Adipose tissue (tissue), 3 donors: ENCODE results near the gene RHBDL1. TPM values are rescaled to one million over a fixed set of nuclear protein-coding genes. Genes with fewer than 3 reads are reported as not detected.
"Not testable (repeated sequence)": the region's sequence is repeated elsewhere in the genome, so short reads cannot be mapped to it uniquely, and the experiment has no call there.

Experiments used
- H3K27ac ChIP-seq: one replicate; pipeline ENCODE4 v1.5.1; 2013; ENCODE audit warnings: low read depth, low read length
- WGBS, 3 donors: extraction: QIAGEN DNeasy Blood & Tissue Kit; methylation state at CpG; one replicate each; pipeline ENCODE4 v1.1.7; 2013; 5-methylcytosine and 5-hydroxymethylcytosine counted together
- polyA plus RNA-seq, 3 donors: library from polyadenylated mRNA; stranded (reverse); fragments of 200-250 nt; gene quantifications; one replicate each; pipeline ENCODE4 v1.2.3, GENCODE V29; 2013
- donor health status: healthy with polysubstance abuse.
- donor health status: Bipolar disorder and iron deficiency.
- donor health status: healthy.

Gene RHBDL1
- polyA plus RNA-seq, 3 donors, result 0.59 to 0.71 TPM; not detected in 1

GRCh38 chr16:679814-680624, 4.5 kb downstream of the RHBDL1 start, which contains the start of gene STUB1:
Gene STUB1 (plus strand): TSS chr16:680410. CDS start chr16:680526, 116 bp downstream.
- no peak within 1 kb of the TSS for H3K27ac ChIP-seq
- 1 to 2% (median 1%) methylated on average over 53 to 91 of the region's 91 CpGs for WGBS, 3 donors

GRCh38 chr16:680625-680945, 5.1 kb downstream of the RHBDL1 start:
- no peak overlapping the region for H3K27ac ChIP-seq
- 0 to 1% (median 1%) methylated on average over 26 to 38 of the region's 38 CpGs for WGBS, 3 donors

- 43 to 48% (median 45%) methylated on average over 44 of the region's 44 CpGs for WGBS, 3 donors
- no peak overlapping the region for H3K27ac ChIP-seq
Measured at GRCh38 chr16:680967-681745, 5.7 kb downstream of the RHBDL1 start.

GRCh38 chr16:681746-682427, 6.4 kb downstream of the RHBDL1 start:
- 71 to 79% (median 72%) methylated on average over 28 of the region's 28 CpGs for WGBS, 3 donors
- no peak overlapping the region for H3K27ac ChIP-seq

GRCh38 chr16:682493-683395, 7.3 kb downstream of the RHBDL1 start:
- WGBS, 3 donors, result 63 to 86% (median 80%) methylated on average over 36 of the region's 36 CpGs
- H3K27ac ChIP-seq, result no peak overlapping the region

- no peak overlapping the region for H3K27ac ChIP-seq
- 17 to 22% (median 18%) methylated on average over 35 to 57 of the region's 57 CpGs for WGBS, 3 donors
Measured at GRCh38 chr16:683396-684070, 8.1 kb downstream of the RHBDL1 start.

GRCh38 chr16:684071-684794, 8.8 kb downstream of the RHBDL1 start, which contains the start of gene JMJD8:
Gene JMJD8 (minus strand): TSS chr16:684334. CDS start chr16:684319, 15 bp downstream.
- 1 to 2% (median 2%) methylated on average over 63 to 89 of the region's 91 CpGs for WGBS, 3 donors
- H3K27ac ChIP-seq, result no peak within 1 kb of the TSS

GRCh38 chr16:684961-685696, 9.7 kb downstream of the RHBDL1 start:
- WGBS, 3 donors, result 90 to 94% (median 92%) methylated on average over 61 of the region's 61 CpGs
- no peak overlapping the region for H3K27ac ChIP-seq

- 56 to 74% (median 61%) methylated on average over 10 of the region's 10 CpGs for WGBS, 3 donors
- H3K27ac ChIP-seq, result no peak overlapping the region
Measured at GRCh38 chr16:685967-686366, 10.5 kb downstream of the RHBDL1 start.

- 91 to 96% (median 94%) methylated on average over 51 of the region's 51 CpGs for WGBS, 3 donors
- no peak overlapping the region for H3K27ac ChIP-seq
Measured at GRCh38 chr16:686459-687260, 11.2 kb downstream of the RHBDL1 start.

- WGBS, 3 donors, result 91 to 96% (median 91%) methylated on average over 19 of the region's 19 CpGs
- no peak overlapping the region for H3K27ac ChIP-seq
Measured at GRCh38 chr16:687499-687898, 12.0 kb downstream of the RHBDL1 start.

- WGBS, 3 donors, result 74 to 84% (median 80%) methylated on average over 26 of the region's 26 CpGs
- no peak overlapping the region for H3K27ac ChIP-seq
Measured at GRCh38 chr16:689175-689897, 13.9 kb downstream of the RHBDL1 start.

GRCh38 chr16:691242-691641, 15.8 kb downstream of the RHBDL1 start:
- not testable (repeated sequence) for H3K27ac ChIP-seq
- WGBS, 3 donors, result 78 to 88% (median 87%) methylated on average over 16 of the region's 16 CpGs

- 60 to 77% (median 71%) methylated on average over 10 of the region's 10 CpGs for WGBS, 3 donors
- no peak overlapping the region for H3K27ac ChIP-seq
Measured at GRCh38 chr16:692356-693108, 17.1 kb downstream of the RHBDL1 start.
